Skeletal muscle cell (primary cell): ENCODE results near the gene RAB19.

Experiments
- DNase-seq: peaks from one replicate; pipeline ENCODE4 v3.0.0-alpha.2; 2010; ENCODE audit warnings: low read depth
- H3K4me3 ChIP-seq: 2 replicates; pipeline ENCODE4 v1.5.1; 2011; ENCODE audit warnings: low read depth, mild to moderate bottlenecking, control low read depth, low read length, moderate library complexity

Gene RAB19

GRCh38 chr7:140403878-140404564 is at the start of gene RAB19:
TSS of gene RAB19 (plus strand) at chr7:140404058. CDS start at chr7:140407647, 3,589 bp downstream.
- peak within 1 kb of the TSS; percentile 20 for H3K4me3 ChIP-seq
- no peak for DNase-seq

- no peak for DNase-seq
- no peak overlapping the region for H3K4me3 ChIP-seq
These were observed 45.8 kb upstream of the RAB19 start for GRCh38 chr7:140358024-140358411.

DNA sequence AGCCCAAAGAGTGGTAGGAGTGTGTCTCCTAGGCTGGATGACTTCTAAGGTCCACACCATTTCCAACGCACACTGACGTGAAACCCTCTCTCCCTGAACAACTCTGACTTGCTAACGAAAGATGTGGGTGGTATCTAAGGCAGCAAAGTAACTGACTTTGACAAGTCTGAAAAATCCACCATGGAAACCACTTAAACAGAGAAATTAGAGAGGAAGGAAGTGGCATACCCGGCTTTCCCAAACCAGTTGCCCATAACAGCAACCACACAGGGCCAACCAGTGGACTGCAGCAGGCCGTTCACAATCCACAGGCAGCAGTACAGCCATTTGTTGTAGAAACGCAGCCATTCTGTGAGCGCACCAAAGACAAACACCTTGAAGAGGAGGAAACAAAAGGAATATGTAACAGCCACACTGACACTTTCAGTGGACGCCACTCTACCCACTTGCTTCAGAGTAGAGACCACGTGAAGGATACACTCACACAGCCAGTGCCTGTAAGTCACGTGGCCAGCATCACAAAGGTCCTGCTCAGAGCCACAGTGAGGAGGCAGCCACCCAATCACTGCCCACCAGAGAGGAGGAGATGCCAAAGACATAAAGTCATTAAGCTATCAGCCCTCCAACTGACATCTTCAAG is 45.3 kb upstream of the RAB19 start:
- DNase-seq: no peak
- no peak overlapping the region for H3K4me3 ChIP-seq

GRCh38 chr7:140360697-140361229 is 43.1 kb upstream of the RAB19 start:
- DNase-seq: no peak
- no peak overlapping the region for H3K4me3 ChIP-seq

DNA sequence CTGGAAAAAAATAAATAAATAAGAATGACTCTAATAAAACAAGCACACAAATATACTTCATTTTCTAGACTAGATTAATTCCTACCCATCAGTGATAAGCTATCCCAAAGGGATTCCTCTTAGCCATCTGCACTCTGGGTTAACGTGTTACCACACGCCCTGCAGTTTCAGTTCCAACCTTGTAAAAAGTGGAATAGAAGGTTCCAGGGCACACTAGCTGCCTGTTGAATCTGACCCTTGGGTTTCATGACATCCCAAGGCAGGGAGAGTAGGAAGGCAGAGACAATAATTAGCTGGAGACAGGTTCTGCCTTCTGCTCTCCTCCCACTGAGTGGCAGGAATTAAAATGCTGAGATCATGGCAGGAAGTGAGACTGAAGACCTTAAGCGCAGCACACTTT is 39.0 kb upstream of the RAB19 start:
- DNase-seq: no peak
- no peak overlapping the region for H3K4me3 ChIP-seq

DNA sequence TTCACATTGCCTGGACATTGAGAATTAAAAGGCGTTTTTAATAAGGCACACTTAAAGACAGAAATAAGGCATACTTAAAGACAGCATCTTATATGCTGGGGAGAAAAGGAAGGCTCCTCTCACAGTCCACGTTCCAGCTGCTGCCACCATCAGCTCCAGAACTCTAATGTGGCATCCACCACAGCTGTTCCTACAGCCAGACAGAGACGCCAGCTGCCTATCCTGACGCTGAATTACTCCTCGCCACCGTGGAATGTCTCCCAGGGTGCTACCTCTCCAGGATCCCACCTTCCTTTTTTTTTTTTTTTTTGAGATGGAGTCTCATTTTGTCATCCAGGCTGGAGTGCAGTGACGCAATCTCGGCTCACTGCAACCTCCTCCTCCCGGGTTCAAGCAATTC is 36.3 kb upstream of the RAB19 start:
- no peak for DNase-seq
- no peak overlapping the region for H3K4me3 ChIP-seq

- H3K4me3 ChIP-seq: no peak overlapping the region
- DNase-seq: no peak
These were observed 34.6 kb upstream of the RAB19 start for GRCh38 chr7:140369294-140369693.

GRCh38 chr7:140375323-140375722 is 28.5 kb upstream of the RAB19 start:
- H3K4me3 ChIP-seq: no peak overlapping the region
- DNase-seq: no peak

DNA sequence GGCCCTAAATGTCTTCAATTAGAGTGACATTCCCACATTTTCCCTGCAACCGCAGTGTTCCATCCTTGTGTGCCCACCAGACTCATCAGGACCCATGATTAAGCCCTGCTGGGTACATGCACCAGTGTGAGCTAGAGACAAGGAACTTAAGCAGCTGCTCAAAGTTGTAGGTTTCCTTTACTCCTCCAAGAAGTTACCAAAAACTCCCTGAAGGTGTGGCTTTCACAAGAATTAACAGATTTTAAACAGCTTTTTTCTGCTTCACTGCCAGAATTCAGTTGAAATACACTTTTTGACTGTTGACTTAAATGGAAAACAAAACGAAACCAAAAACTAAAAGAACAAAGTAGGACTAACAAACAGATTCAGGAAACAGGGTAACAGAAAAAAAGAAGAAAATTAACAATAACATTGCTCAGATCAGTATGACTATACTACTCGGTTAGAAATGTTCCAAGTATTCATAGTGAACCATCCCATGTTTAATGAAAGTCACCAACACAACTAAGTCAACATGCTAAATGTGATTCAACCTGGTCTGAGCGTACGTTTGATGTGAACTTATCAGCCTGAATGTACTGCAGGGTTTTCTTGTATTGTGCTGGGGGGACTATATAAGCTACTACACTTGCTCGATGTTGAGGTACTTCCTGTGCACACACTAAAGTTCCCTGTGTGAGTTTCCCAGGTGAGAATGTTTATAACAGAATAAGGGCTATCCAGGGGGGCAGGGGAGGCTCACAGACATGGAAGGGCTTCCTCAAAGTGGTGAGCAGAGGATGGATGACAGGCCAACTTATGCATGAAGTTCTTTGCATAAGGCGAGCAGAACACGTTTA is 27.7 kb upstream of the RAB19 start:
- no peak for DNase-seq
- H3K4me3 ChIP-seq: no peak overlapping the region

- no peak for DNase-seq
These were observed 19.7 kb upstream of the RAB19 start for GRCh38 chr7:140383954-140384713.

GRCh38 chr7:140384894-140385545 is 18.8 kb upstream of the RAB19 start:
- DNase-seq: no peak
- H3K4me3 ChIP-seq: no peak overlapping the region

More at GRCh38 chr7:140383954-140384713, 19.7 kb upstream of the RAB19 start:
- H3K4me3 ChIP-seq: no peak overlapping the region

GRCh38 chr7:140389445-140389844 is 14.4 kb upstream of the RAB19 start:
- H3K4me3 ChIP-seq: no peak overlapping the region
- no peak for DNase-seq

GRCh38 chr7:140390034-140390433 is 13.8 kb upstream of the RAB19 start:
- H3K4me3 ChIP-seq: no peak overlapping the region
- no peak for DNase-seq

DNA sequence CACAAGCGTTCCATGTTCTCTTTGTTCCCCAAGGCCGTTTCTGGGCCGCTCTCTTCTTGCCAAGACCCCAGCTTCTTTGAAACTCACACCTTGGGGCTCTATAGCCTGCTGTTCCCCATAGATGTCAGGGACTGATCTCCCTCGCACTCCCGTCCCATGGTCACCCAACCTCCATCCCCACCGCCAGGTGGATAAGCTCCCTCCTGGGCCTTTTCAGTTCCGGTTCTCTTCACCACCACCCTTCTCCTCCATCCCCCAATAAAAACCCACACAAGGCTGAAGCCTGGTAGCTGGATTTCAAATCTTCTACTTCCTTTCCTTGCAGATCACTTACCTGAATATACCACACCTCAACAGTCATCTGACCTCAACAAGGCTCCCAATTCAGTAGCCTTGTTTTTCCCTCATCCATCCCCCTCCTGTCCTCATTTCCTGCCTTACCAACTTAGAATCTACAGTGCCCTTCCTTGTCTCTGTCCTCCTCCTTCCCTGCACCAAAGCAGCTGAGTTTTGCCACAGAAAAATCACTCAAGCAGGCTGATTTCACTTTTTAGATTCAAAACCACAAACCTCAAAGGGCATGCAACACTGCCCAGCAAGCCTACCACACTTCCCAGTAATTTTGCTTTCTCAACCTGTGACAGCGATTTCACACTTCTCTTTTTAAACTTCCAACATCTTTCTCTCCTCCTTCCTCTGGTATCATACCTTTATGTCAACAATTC is 13.2 kb upstream of the RAB19 start:
- DNase-seq: no peak
- no peak overlapping the region for H3K4me3 ChIP-seq

- DNase-seq: no peak
These were observed 12.2 kb upstream of the RAB19 start for GRCh38 chr7:140391634-140392033.

GRCh38 chr7:140393756-140394306 is 10.0 kb upstream of the RAB19 start:
- no peak overlapping the region for H3K4me3 ChIP-seq
- no peak for DNase-seq

More at GRCh38 chr7:140391634-140392033, 12.2 kb upstream of the RAB19 start:
- H3K4me3 ChIP-seq: no peak overlapping the region

GRCh38 chr7:140397784-140398750 is 5.8 kb upstream of the RAB19 start, which contains the start of gene SLC37A3:
TSS of gene SLC37A3 (minus strand) at chr7:140398530. CDS start at chr7:140382526, 16,004 bp downstream.
- DNase-seq: no peak
- peak within 1 kb of the TSS; percentile 92 for H3K4me3 ChIP-seq
